ENCODE results near the gene CTSZ. TPM values are rescaled to one million over a fixed set of nuclear protein-coding genes. Genes with fewer than 3 reads are reported as not detected.
A peak's percentile ranks its signal among the peaks of the same experiment; 100 is the strongest.

Gene CTSZ
- total RNA-seq, 1 donor from 2014 or later, result 73.7 TPM

DNA sequence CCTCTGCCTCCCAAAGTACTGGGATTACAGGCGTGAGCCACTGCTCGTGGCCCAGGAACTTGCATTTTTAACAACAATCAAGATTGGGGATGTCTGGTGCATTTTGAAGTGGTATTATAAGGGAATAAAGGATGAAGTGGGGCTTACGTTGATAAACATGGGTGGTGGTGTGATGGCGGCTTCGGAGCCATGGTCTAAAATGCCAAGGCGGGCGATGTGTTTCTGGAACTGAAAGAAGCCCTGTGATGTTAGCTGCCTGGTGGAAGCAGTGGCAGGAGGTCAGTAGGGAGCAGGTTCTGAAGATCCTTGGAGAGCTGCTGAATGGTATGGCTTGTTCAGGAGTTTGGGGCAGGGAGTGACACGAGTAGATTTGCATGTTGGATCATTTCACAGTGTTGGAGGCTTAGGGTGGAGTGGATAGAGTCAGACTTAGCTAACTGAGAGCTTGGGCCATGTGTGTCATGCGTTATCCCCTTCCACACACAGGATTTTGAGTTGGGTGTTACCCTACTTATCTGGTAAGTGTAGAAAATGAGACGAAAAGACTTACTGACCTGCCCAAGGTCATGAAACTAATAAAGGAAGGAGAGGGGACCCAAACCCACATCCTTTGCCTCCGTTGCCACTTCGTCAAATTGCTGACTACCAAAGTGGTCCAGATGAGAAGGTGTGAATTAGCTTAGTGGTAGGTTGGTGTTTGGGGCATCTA lies 24.5 kb downstream of the CTSZ start:
- DNase-seq (ENCODE audit: low read depth) (no peak), FAIRE-seq (no peak)
- H3K36me3 ChIP-seq (ENCODE audit: control insufficient read depth, insufficient read depth, low read length), result peaks cover 2% of the 10 kb centered on the region
- no peaks in the 10 kb centered on the region for H3K27me3 ChIP-seq (ENCODE audit: control insufficient read depth, insufficient read depth, low read length)
- H3K4me3 ChIP-seq (ENCODE audit: low read depth, low read length), result no peak overlapping the region
- TF ChIP-seq, protein P1, sequence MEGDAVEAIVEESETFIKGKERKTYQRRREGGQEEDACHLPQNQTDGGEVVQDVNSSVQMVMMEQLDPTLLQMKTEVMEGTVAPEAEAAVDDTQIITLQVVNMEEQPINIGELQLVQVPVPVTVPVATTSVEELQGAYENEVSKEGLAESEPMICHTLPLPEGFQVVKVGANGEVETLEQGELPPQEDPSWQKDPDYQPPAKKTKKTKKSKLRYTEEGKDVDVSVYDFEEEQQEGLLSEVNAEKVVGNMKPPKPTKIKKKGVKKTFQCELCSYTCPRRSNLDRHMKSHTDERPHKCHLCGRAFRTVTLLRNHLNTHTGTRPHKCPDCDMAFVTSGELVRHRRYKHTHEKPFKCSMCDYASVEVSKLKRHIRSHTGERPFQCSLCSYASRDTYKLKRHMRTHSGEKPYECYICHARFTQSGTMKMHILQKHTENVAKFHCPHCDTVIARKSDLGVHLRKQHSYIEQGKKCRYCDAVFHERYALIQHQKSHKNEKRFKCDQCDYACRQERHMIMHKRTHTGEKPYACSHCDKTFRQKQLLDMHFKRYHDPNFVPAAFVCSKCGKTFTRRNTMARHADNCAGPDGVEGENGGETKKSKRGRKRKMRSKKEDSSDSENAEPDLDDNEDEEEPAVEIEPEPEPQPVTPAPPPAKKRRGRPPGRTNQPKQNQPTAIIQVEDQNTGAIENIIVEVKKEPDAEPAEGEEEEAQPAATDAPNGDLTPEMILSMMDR (IDR thresholded peaks at IDR 0.05; ENCODE audit: insufficient read depth, low read length, severe bottlenecking), result no peak

DNA sequence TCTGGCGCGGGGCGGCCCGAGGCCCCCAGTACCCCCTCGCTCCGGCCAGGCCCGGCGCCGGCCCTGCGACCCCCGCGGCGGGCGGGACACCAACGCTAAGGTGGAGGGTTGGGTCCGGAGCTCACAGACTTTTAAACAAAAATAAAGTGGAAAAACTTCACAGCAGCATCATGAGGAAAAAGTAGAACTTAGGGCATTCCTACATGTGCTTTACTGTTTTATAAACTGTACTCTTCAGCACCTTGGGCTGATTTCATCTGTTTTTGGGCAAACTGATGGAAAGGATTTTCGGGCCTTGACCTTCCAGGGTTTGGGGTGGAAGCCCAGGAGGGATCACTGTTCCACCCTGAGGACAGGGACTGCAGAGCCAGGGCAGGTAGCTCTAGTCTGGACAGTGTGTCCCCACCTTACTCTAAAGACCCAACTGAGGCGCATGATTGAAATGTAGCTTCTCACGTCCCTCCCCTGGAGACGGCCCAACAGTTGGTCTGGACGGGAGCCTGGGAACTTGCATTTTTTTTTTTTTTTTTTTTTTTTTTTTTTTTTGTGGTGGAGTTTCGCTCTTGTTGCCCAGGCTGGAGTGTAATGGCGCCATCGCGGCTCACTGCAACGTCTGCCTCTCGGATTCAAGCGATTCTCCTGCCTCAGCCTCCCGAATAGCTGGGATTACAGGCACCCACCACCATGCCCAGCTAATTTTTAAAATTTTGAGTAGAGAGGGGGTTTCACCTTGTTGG lies 25.3 kb downstream of the CTSZ start:
- Histone ChIP-seq H3K27me3 (ENCODE audit: control insufficient read depth, insufficient read depth, low read length) (no peaks in the 10 kb centered on the region), H3K36me3 (ENCODE audit: control insufficient read depth, insufficient read depth, low read length) (no peaks in the 10 kb centered on the region), H3K4me3 (ENCODE audit: low read depth, low read length) (peak overlapping the region; percentile 69)
- TF ChIP-seq, protein P1 (IDR thresholded peaks at IDR 0.05; ENCODE audit: insufficient read depth, low read length, severe bottlenecking), result no peak
- FAIRE-seq (no peak), DNase-seq (ENCODE audit: low read depth) (peak; percentile 7)

DNA sequence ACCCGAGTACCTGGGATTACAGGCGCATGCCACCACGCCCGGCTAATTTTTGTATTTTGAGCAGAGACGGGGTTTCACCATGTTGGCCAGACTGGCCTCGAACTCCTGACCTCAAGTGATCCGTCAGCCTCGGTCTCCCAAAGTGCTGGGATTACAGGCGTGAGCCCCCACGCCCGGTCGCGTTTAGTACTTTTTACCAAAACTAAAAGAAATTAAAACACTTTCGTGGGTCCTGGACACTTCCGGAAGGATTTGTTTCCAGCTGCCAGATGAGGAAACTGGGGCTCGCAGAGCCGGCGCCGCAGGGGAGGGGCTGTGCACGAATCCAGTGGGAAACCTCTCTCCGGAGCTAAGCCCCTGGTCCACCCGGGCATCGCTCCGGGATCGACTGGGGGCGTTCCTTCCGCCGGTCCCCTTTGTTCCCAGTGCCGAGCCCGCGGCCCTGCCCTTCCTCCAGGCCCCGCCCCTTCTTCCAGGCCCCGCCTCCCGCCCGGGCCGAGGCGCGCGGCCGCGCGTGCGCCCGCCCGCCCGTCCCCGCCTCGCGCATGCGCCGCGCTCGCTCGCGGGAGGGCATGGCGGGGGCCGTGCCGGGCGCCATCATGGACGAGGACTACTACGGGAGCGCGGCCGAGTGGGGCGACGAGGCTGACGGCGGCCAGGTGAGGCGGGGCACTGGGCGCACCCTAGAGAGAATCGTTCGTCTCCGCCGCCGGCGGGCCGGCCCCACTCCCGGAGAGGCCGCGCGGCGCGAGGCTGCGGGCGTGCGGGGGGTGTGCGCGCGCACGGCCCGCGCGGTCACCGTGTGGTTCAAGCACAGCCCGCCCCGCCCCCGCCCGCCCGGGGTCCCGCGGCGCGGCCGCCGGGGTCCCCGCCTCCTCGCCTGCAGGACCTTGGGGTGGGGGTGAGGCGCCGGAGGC lies 26.1 kb downstream of the CTSZ start, which contains the start of gene NELFCD:
NELFCD (plus strand) TSS at position 546 of the 917 bp plus-strand sequence; CDS start at position 600, 54 bp downstream.
- FAIRE-seq, result no peak
- TF ChIP-seq, protein P1 (IDR thresholded peaks at IDR 0.05; ENCODE audit: insufficient read depth, low read length, severe bottlenecking), result no peak
- DNase-seq (ENCODE audit: low read depth), result peak; percentile 38
- Histone ChIP-seq H3K36me3 (ENCODE audit: control insufficient read depth, insufficient read depth, low read length) (no peaks in the 10 kb centered on the region), H3K27me3 (ENCODE audit: control insufficient read depth, insufficient read depth, low read length) (no peaks in the 10 kb centered on the region), H3K4me3 (ENCODE audit: low read depth, low read length) (peak within 1 kb of the TSS; percentile 69)

DNA sequence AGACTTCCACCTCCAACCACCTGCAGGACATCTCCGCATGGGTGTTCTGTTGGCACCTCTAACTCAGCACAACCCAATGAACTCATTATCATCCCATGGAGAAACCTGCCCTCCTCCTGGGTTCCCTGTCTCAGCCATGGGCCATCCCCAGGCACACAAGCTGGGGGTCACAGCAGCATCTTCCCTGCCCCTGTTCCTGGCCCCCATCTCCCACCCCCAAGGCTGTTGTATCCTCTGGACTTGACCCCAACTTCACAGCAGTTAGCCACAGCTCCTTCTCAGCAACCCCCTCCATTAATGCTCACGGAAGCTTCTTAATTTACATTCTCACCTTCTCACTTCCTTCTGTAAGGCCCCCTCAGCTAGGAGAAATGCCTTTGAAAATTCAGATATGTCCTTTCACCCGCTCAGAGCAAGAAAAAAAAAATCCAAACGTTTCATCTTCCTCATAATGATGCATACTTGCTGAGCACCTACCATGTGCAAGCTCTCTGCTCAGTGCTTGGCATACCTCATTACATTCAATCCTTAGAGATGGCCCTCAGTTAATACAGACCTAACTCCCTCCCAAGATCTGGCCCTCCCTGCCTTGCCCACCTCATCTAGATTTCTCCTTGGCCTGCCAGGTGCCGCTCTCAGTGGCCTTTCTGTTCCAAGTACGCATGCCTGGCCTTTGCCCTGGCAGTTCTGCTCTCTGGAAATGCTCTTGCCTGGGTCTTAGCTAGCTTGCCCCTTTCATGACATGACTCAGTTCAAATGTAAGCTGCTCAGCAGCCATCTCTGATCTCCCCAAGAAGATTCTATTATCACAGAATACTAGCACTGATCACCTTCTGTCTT lies 28.5 kb downstream of the CTSZ start:
- TF ChIP-seq, protein P1 (IDR thresholded peaks at IDR 0.05; ENCODE audit: insufficient read depth, low read length, severe bottlenecking), result no peak
- H3K27me3 ChIP-seq (ENCODE audit: control insufficient read depth, insufficient read depth, low read length), result no peaks in the 10 kb centered on the region
- H3K4me3 ChIP-seq (ENCODE audit: low read depth, low read length), result no peak overlapping the region
- no peak for FAIRE-seq
- DNase-seq (ENCODE audit: low read depth), result no peak
- no peaks in the 10 kb centered on the region for H3K36me3 ChIP-seq (ENCODE audit: control insufficient read depth, insufficient read depth, low read length)

Measured in bronchial epithelial cell (primary cell).